GM19035 (cell line): Measurements from ENCODE around the gene C12orf57.

Source experiments
- ATAC-seq: cut with Tn5 transposase; IDR thresholded peaks from one replicate; pipeline ENCODE4 v1.9.1; 2021; ENCODE audit not compliant: unreplicated experiment

Gene C12orf57

GRCh38 chr12:6963016-6963731 lies 19.4 kb downstream of the C12orf57 start:
- no peak for ATAC-seq

- no peak for ATAC-seq
Measured at GRCh38 chr12:6963791-6964413, 20.1 kb downstream of the C12orf57 start.

GRCh38 chr12:6964605-6965025 lies 20.8 kb downstream of the C12orf57 start:
- ATAC-seq: no peak

- ATAC-seq: no peak
Measured at GRCh38 chr12:6965026-6965661, 21.3 kb downstream of the C12orf57 start.

GRCh38 chr12:6965714-6966113 lies 21.9 kb downstream of the C12orf57 start:
- no peak for ATAC-seq

GRCh38 chr12:6966351-6966750 lies 22.5 kb downstream of the C12orf57 start:
- no peak for ATAC-seq

GRCh38 chr12:6967651-6968100 lies 23.9 kb downstream of the C12orf57 start:
- no peak for ATAC-seq

GRCh38 chr12:6968426-6968825 lies 24.6 kb downstream of the C12orf57 start:
- ATAC-seq: no peak

GRCh38 chr12:6970096-6970527 lies 26.3 kb downstream of the C12orf57 start:
- no peak for ATAC-seq

GRCh38 chr12:6974180-6974579 lies 30.4 kb downstream of the C12orf57 start:
- ATAC-seq: no peak

GRCh38 chr12:6975297-6976032 lies 31.6 kb downstream of the C12orf57 start:
- no peak for ATAC-seq

- ATAC-seq: no peak
Measured at GRCh38 chr12:6977653-6978052, 33.8 kb downstream of the C12orf57 start.

GRCh38 chr12:6978188-6978587 lies 34.4 kb downstream of the C12orf57 start:
- no peak for ATAC-seq

- no peak for ATAC-seq
Measured at GRCh38 chr12:6978611-6979011, 34.8 kb downstream of the C12orf57 start.

- ATAC-seq: no peak
Measured at GRCh38 chr12:6979021-6979420, 35.2 kb downstream of the C12orf57 start.

GRCh38 chr12:6979453-6979852 lies 35.6 kb downstream of the C12orf57 start:
- no peak for ATAC-seq

- ATAC-seq: no peak
Measured at GRCh38 chr12:6980075-6980474, 36.3 kb downstream of the C12orf57 start.

GRCh38 chr12:6980740-6981139 lies 36.9 kb downstream of the C12orf57 start:
- no peak for ATAC-seq

- ATAC-seq: no peak
Measured at GRCh38 chr12:6981152-6982052, 37.6 kb downstream of the C12orf57 start.

- ATAC-seq: no peak
Measured at GRCh38 chr12:6982532-6982931, 38.7 kb downstream of the C12orf57 start.
